Lower leg skin (tissue), 4 donors: Measurements from ENCODE around the gene PSAPL1. TPM values are rescaled to one million over a fixed set of nuclear protein-coding genes. Genes with fewer than 3 reads are reported as not detected.

Source experiments
- DNase-seq, 2 donors: peaks; one replicate each; pipeline ENCODE4 v3.0.0-alpha.2; 2019; ENCODE audit warnings: low spot score in 2 of 2
- H3K4me3 ChIP-seq: fragments of 200-600 bp; sonication (generic); 2 replicates; pipeline ENCODE4 v1.5.1; 2017; ENCODE audit warnings: mild to moderate bottlenecking, low read depth; ENCODE audit not compliant: poor library complexity, severe bottlenecking
- POLR2A ChIP-seq, 2 donors: fragments of 450-650 bp; IDR thresholded peaks; one replicate each; pipeline ENCODE4 v1.6.1; 2016 to 2017; ENCODE audit warnings: antibody characterized with exemption in 2 of 2, mild to moderate bottlenecking in 1 of 2, moderate library complexity in 1 of 2
- WGBS, 2 donors: methylation state at CpG; one replicate each; pipeline ENCODE4 v1.1.5; 2018; 5-methylcytosine and 5-hydroxymethylcytosine counted together
- intact Hi-C: fragments of 100-400 bp; cut with DNase I; formaldehyde crosslinking; loops from one replicate; pipeline ENCODE4 v1.15.0; 2023; ENCODE audit warnings: low total_unique reads
- total RNA-seq, 4 donors: library from RNA; depleted of rRNA; stranded (reverse); fragments of >200 nt; gene quantifications; one replicate each; pipeline ENCODE4 v1.1.0, GENCODE V29; 2016
- TF ChIP-seq, protein P1 (sequence below), 3 donors: fragments of 450-650 bp; IDR thresholded peaks; one replicate each; pipeline ENCODE4 v1.5.1; 2016; ENCODE audit warnings: antibody characterized with exemption in 3 of 3, mild to moderate bottlenecking in 3 of 3, moderate library complexity in 2 of 3

The PSAPL1 gene
- total RNA-seq, 4 donors from 2014 or later: 142 to 570 (median 249) TPM

- no peak for TF ChIP-seq POLR2A (IDR thresholded peaks at IDR 0.05)
- TF ChIP-seq, protein P1, sequence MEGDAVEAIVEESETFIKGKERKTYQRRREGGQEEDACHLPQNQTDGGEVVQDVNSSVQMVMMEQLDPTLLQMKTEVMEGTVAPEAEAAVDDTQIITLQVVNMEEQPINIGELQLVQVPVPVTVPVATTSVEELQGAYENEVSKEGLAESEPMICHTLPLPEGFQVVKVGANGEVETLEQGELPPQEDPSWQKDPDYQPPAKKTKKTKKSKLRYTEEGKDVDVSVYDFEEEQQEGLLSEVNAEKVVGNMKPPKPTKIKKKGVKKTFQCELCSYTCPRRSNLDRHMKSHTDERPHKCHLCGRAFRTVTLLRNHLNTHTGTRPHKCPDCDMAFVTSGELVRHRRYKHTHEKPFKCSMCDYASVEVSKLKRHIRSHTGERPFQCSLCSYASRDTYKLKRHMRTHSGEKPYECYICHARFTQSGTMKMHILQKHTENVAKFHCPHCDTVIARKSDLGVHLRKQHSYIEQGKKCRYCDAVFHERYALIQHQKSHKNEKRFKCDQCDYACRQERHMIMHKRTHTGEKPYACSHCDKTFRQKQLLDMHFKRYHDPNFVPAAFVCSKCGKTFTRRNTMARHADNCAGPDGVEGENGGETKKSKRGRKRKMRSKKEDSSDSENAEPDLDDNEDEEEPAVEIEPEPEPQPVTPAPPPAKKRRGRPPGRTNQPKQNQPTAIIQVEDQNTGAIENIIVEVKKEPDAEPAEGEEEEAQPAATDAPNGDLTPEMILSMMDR (IDR thresholded peaks at IDR 0.05): no peak
- intact Hi-C loops: no loop called here
- no peak for DNase-seq
- 87 to 93% methylated on average over 9 of the region's 9 CpGs for WGBS, 2 donors
- no peak overlapping the region for H3K4me3 ChIP-seq
Observed at GRCh38 chr4:7414046-7414445, 20.7 kb downstream of the PSAPL1 start.

DNA sequence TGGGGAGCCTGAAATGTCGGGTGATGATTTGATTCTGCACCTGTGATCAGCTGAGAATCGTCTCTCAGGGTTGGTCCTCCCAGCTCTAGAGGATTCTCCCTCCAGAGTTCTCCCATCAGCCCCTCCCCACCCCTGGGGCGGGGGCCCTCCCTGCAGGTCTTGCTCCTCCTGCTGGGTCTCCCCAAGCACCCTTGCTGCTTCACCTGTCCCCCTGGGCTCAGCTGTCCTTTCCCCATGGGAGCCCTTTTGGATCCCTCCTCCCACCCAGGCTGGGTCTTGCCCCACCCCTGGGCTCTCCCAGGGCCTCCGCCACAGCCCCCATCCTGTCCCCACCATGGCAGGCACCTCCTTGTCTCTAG, 22.2 kb downstream of the PSAPL1 start:
- 92 to 93% methylated on average over 4 of the region's 4 CpGs for WGBS, 2 donors
- TF ChIP-seq, protein P1 (IDR thresholded peaks at IDR 0.05): no peak
- no peak for TF ChIP-seq POLR2A (IDR thresholded peaks at IDR 0.05)
- intact Hi-C loops: no loop called here
- H3K4me3 ChIP-seq: no peak overlapping the region
- peak in 1 of 2 donors; percentile 69 for DNase-seq

- peak in 1 of 2 donors; percentile 72 for DNase-seq
- intact Hi-C loops: no loop called here
- no peak for TF ChIP-seq POLR2A (IDR thresholded peaks at IDR 0.05)
- TF ChIP-seq, protein P1 (IDR thresholded peaks at IDR 0.05): no peak
- H3K4me3 ChIP-seq: no peak overlapping the region
- 76 to 77% methylated on average over 12 of the region's 12 CpGs for WGBS, 2 donors
Observed at GRCh38 chr4:7411896-7412553, 22.7 kb downstream of the PSAPL1 start.

- 77% methylated on average over 1 of the region's 1 CpG for WGBS, 2 donors
- intact Hi-C loops: no loop called here
Observed at GRCh38 chr4:7411491-7411890, 23.2 kb downstream of the PSAPL1 start.

DNA sequence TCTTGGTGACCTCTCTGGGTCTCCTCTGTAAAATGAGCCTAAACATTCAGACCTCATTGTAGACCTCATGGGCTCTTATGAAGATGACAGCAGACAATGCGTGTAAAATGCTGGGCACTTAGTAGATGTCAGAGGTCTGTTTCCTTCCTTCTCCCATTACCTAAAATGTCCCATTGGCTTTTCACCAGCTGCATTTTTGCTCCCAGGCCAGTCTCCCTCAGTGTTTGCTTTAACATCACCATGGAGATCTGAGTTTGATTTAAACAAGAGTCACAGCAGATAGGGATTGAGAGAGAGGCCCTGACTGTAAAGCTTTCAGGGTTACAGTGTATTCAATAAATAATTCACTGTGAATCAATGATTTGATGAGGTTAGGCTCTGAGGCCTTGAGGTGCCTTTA, 24.3 kb downstream of the PSAPL1 start:
- WGBS, 2 donors: 62 to 63% methylated on average over 1 of the region's 1 CpG
- no peak overlapping the region for H3K4me3 ChIP-seq
- no peak for DNase-seq
- TF ChIP-seq POLR2A (IDR thresholded peaks at IDR 0.05): no peak
- TF ChIP-seq, protein P1 (IDR thresholded peaks at IDR 0.05): no peak
- intact Hi-C loops: no loop called here

More at GRCh38 chr4:7411491-7411890, 23.2 kb downstream of the PSAPL1 start:
- no peak for TF ChIP-seq POLR2A (IDR thresholded peaks at IDR 0.05)
- TF ChIP-seq, protein P1 (IDR thresholded peaks at IDR 0.05): no peak
- DNase-seq: no peak
- no peak overlapping the region for H3K4me3 ChIP-seq

GRCh38 chr4:7408166-7408565, 26.6 kb downstream of the PSAPL1 start:
- no peak overlapping the region for H3K4me3 ChIP-seq
- intact Hi-C loops: no loop called here
- no peak for DNase-seq
- WGBS, 2 donors: 80 to 92% methylated on average over 4 of the region's 4 CpGs
- TF ChIP-seq POLR2A (IDR thresholded peaks at IDR 0.05): no peak
- TF ChIP-seq, protein P1 (IDR thresholded peaks at IDR 0.05): no peak
